ENCODE results near the gene RANBP1.

DNA sequence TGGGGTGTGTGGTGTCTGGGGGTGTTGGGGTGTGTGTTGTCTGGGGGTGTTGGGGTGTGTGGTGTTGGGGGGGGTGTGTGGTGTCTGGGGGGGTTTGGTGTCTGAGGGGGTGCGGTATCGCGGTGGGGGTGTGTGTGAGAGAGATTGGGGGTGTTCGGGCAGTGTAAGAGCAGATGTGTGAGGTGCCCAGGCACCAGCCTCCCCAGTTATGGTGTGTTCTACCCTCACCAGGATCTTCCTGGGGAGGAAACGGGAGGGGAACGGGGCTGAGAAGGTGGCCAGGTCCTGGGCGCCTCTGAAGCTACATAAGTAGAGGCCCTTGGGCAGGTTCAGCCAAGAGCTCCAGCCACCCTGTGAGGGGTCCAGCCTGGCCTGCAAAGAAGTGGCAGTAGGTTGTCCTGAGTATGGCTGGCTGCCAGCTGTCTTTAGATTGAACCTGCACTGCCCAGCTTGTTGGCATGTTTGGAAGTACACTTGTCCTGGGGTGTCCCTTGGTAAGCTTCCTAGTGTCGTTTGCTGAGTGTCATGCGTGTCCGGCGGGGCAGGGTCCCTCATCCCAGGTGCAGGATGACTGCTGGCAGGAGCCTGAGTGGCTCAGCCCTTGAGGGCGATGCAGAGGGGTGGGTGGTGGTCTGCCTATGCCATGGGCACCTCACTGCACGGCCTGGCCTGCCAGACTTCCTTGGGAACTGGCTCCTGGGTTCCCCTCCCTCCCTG, 7.6 kb downstream of the RANBP1 start:
- TF ChIP-seq POLR2A (IDR thresholded peaks at IDR 0.05; ENCODE audit: low read depth, low read length) (no peak), CEBPB (IDR thresholded peaks at IDR 0.05; ENCODE audit: low read depth, low read length) (no peak), RFX5 (IDR thresholded peaks at IDR 0.05; ENCODE audit: low read depth, low read length) (no peak), SMC3 (IDR thresholded peaks at IDR 0.05; ENCODE audit: low read depth, low read length) (no peak), MXI1 (IDR thresholded peaks at IDR 0.05; ENCODE audit: borderline replicate concordance, low read depth, low read length) (no peak), CHD1 (IDR thresholded peaks at IDR 0.05; ENCODE audit: low read depth, low read length) (no peak), MAZ (IDR thresholded peaks at IDR 0.05; ENCODE audit: borderline replicate concordance, low read depth, low read length) (no peak), RAD21 (IDR thresholded peaks at IDR 0.05; ENCODE audit: low read length) (no peak)
- TF ChIP-seq, protein P1, sequence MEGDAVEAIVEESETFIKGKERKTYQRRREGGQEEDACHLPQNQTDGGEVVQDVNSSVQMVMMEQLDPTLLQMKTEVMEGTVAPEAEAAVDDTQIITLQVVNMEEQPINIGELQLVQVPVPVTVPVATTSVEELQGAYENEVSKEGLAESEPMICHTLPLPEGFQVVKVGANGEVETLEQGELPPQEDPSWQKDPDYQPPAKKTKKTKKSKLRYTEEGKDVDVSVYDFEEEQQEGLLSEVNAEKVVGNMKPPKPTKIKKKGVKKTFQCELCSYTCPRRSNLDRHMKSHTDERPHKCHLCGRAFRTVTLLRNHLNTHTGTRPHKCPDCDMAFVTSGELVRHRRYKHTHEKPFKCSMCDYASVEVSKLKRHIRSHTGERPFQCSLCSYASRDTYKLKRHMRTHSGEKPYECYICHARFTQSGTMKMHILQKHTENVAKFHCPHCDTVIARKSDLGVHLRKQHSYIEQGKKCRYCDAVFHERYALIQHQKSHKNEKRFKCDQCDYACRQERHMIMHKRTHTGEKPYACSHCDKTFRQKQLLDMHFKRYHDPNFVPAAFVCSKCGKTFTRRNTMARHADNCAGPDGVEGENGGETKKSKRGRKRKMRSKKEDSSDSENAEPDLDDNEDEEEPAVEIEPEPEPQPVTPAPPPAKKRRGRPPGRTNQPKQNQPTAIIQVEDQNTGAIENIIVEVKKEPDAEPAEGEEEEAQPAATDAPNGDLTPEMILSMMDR (conservative IDR thresholded peaks at IDR 0.05; ENCODE audit: low read depth, low read length) = no peak
- TF ChIP-seq, protein P2, sequence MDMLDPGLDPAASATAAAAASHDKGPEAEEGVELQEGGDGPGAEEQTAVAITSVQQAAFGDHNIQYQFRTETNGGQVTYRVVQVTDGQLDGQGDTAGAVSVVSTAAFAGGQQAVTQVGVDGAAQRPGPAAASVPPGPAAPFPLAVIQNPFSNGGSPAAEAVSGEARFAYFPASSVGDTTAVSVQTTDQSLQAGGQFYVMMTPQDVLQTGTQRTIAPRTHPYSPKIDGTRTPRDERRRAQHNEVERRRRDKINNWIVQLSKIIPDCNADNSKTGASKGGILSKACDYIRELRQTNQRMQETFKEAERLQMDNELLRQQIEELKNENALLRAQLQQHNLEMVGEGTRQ (IDR thresholded peaks at IDR 0.05; ENCODE audit: low read depth, low read length) = no peak

Data from IMR-90 (cell line).